HG03108 (cell line): ENCODE data around the gene GOLGA8Q.
"Not testable (repeated sequence)": the region's sequence is repeated elsewhere in the genome, so short reads cannot be mapped to it uniquely, and the experiment has no call there.

Source experiments
- ATAC-seq: cut with Tn5 transposase; IDR thresholded peaks from one replicate; pipeline ENCODE4 v1.9.1; 2021; ENCODE audit warnings: moderate library complexity; ENCODE audit not compliant: unreplicated experiment

The GOLGA8Q gene, protein sequence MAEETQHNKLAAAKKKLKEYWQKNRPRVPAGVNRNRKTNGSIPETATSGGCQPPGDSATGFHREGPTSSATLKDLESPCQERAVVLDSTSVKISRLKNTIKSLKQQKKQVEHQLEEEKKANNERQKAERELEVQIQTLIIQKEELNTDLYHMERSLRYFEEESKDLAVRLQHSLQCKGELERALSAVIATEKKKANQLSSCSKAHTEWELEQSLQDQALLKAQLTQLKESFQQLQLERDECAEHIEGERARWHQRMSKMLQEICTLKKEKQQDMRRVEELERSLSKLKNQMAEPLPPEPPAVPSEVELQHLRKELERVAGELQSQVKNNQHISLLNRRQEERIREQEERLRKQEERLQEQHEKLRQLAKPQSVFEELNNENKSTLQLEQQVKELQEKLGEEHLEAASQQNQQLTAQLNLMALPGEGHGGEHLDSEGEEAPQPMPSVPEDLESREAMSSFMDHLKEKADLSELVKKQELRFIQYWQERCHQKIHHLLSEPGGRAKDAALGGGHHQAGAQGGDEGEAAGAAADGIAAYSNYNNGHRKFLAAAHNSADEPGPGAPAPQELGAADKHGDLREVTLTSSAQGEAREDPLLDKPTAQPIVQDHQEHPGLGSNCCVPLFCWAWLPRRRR

DNA sequence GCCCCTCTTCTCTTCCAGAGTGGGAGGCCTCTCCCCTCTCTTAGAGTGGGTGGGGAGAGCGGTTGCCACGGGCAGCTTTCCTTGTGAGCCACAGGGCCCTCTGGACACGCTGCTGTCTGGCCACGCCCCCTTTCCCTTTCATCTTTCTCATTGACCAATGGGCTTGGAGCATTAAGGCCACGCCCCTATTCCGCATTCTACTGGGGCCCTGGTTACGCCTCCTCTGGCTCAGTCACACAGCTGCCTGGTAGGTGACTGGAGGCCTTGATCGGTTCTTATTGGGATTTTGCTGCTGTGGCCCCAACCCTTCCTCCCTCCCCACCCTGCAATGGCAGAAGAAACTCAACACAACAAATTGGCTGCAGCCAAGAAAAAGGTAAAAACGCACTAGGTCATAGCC lies at the start of gene GOLGA8Q:
GOLGA8Q (plus strand) TSS at position 301 of the 400 bp plus-strand sequence; CDS start at position 329, 28 bp downstream.
- not testable (repeated sequence) for ATAC-seq

DNA sequence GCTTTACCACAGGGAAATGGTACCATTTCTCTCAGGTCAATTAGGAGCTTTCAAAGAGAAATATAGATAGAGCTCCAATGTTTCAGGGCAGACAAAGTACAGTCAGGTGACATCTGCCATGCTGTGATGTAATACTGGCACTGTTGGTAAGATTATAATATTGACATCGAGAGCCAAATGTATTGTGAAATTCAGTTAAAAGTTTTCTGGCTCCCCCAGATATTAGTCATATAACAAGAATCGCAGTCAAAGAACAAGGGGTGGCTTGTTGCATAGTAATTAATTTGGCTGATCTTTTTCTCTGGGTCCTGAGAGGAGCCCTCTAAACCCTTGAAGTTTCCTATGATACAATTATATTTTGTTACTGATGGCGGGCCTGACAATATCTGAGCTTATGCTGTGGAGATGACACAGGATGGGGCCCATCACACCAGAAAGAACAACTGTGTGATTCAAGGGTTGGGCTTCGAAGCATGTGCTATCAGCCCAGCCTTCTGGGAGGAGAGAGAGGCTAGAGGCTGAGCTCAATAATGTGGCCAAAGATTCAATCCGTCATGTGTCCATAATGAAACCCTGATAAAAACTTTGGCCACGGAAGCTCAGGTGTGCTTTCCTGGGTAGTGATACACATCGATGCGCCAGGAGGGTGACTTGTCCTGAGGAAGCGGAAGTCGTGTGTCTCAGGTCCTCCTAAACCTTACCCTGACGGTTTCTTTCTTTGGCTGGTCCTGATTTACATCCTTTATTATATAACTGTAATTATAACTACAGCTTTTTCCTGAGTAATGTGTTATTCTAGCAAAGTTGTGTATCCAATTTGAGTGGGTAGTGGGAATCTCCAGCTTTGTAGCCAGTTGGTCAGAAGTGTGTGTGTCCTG lies 48.7 kb upstream of the GOLGA8Q start:
- not testable (repeated sequence) for ATAC-seq

DNA sequence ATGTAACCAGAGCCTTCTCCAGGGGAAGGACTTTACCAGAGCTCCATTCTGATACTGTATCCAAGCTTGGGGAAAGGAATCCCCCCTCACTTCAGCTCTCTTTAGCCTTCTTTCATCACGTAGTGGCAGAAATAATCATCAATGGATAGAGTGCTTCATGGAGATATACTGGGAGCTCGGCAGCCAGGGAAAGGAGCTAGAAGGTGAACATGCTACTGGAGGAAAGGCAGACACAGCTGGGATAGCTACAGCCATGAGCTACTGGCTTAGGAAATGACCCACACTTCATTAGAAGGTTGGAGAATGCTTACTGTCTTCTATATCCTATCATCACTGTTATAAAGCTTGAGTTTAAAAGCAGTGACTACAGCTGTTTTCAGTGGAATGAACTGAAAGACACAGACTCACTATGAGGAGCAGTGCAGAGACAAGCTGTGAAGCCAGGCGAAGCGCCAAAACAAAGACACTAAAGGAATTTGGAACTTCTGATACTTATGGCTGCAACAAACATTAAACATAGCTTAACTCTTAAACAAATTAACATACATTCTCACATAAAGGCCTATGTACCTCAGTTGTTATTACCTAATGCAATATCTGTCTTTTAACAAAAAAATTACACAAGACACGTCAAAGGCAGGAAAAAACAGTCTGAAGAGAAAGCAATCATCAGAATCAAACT lies 47.5 kb upstream of the GOLGA8Q start:
- ATAC-seq, result not testable (repeated sequence)

DNA sequence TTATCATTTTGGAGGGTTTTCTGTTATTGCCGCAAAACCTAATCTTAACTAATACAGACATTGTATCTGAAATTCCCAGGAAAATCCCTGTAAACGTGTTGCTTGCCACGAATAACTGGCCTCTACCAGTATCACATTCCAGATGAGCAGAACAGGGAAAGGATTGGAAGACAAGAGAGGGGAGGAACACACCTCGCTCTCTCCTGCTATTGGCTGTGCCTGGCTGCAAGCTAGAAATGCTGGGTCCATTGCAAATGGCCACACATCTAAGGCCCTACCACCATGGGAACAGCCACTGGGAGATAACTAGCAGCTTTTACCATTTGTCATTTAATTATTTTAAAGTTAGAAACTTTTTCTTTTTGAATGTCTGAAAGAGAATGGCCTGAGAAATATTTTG lies 37.3 kb upstream of the GOLGA8Q start:
- not testable (repeated sequence) for ATAC-seq

DNA sequence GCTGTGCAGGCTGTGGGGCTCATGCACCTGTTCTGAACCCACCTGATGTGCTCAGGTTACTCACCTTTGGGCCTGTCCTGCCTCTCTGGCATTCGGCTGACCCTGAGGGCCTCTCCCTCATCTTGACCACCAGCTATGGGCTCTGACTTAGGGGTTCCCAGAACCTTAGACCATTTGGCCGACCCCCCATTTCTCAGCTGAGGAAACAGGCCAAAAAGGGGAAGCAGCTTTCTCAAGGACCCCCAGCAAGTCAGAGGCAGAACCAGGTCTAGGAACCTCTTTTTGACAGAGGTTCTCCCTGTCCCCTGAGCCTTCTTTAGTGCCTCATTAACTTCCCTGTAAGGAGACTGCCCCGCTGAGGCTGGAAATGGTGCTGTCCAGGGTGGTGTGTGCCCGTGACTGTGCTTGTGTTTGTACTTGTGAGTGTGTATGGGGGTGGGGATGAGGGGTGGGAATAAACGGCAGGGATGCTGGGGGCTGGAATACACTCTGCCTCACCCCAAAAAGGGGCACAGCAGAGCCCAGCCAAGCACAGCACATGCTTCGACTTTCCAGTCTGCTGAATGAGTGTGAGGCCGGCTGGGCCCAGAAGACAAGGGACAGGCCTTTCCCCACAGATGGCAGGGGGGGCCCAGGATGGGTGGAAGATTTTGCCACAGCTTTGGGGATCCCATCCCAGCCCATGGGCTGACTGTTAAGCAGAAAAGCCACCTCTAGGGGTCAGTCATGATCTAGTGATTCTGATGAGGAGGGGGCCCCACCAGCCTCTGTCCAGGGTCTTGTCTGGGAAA lies 28.2 kb upstream of the GOLGA8Q start:
- not testable (repeated sequence) for ATAC-seq

DNA sequence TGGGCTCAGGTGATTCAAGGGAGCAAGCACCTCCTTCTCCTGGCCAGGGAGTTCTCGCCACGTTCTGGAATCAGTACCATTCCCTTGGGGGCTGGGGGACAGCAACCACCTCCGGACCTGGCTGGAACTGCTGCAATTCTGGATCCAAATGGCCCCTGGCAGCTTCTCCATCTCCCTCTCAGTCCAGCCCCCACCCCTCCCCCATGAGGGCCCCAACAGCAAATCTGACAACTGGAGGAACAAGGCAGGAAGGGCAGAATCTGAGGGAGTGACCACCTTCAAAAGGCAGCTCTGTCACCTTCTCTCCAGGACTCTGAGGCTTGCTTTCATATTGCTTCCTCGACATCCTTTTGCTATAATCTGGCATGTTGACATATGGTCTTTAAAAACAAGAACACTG lies 25.9 kb upstream of the GOLGA8Q start:
- not testable (repeated sequence) for ATAC-seq

DNA sequence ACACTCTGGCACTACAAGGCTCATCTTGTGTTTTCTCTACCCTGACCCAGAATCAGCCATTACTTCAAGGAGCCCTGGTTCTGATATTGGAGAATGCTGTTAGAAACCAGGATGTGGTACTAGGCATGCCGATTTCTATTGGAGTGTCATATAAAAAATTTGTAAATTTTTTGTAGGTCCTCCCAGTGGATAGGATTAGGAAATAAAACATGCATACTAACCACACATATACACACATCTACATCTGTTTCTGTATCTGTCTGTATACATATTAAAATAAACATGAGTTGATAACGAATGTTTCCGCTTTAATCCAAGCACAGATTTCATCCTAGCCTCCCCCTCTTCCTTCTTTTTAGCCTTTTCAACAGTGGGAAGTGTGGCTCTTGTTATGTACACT lies 22.8 kb upstream of the GOLGA8Q start:
- not testable (repeated sequence) for ATAC-seq

DNA sequence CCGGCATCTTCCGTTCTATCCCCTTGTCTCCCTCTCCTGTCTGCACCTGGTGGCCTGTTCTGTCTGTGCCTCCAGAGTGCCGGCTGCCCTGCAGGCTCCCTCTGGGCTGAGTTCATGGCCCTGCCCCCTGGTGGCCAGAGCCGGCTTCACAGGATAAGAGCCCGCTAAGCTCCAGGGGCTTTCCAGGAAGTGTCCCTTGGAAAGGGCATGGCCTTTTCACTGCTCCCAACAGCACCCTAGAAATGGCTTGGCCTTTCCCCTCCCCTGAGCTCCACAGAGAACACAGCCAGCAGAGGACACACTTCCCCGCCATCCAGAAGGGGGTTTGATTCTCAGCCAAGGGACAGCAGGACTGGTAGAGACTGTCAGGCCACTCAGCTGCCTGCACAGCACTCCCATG lies 15.1 kb downstream of the GOLGA8Q start:
- not testable (repeated sequence) for ATAC-seq

DNA sequence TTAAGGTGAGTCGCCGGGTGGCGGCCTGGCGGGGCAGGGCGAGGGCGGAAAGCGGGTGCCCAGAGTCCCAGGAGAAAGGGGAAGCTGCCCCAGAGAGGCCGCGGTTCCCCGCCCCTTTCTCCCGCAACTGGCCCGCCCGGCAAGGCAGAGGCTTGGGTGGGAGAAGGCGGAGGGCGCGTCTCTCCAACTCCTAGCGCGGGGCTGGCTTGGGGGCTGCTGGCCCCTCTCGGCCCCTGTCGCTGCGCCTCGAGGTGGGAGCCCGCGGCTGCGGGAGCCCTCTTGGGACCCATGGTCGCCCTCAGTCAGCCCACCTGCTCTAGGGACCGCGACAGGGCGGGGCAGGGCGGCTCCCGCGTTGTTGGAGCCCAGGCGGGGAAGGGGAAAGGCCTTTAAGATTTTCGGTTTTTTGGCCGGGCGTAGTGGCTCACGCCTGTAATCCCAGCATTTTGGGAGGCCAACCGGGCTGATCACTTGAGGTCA lies 21.2 kb downstream of the GOLGA8Q start:
- not testable (repeated sequence) for ATAC-seq

DNA sequence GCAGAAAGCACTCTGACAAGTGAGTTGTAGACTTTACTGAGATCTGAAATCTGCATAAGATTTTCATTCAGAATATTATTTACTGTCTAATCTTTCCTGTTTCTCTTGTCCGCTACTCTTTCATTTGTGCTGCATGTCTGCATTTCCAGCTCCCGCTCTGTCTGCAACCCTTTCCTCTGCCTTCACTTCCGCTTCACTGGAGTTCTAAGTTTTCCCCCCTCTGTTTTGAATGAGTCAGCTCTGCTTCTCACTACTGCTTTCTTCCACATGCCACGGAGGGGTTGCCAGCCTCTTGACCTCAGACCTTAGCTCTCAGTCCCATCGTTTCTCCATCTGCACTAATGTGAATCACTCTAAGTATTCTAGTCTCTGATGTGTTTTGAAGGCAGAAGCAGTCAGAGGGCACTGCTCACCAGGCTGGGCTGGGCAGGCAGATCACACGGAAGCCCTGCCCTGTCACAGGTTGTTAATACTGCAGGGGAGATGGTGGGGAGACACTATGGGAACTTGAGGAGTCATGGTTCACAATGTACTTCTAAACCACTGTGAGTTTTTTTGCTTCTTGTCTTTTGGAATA lies 27.6 kb downstream of the GOLGA8Q start:
- ATAC-seq, result not testable (repeated sequence)

DNA sequence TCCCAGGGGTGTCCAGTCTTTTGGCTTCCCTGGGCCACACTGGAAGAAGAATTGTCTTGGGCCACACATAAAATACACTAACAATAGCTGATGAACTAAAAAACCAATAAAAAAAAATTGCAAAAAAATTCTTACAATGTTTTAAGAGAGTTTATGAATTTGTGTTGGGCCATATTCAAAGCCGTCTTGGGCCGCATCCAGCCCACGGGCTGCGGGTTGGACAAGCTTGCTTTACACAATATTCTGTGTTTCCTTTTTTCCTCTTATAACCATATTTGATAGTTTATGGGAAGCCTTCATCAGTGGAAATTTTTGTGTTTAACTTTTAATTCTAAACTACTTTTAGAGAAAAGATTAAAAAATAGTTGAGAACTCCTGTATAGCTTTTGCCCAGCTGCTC lies 28.9 kb downstream of the GOLGA8Q start:
- ATAC-seq, result not testable (repeated sequence)

DNA sequence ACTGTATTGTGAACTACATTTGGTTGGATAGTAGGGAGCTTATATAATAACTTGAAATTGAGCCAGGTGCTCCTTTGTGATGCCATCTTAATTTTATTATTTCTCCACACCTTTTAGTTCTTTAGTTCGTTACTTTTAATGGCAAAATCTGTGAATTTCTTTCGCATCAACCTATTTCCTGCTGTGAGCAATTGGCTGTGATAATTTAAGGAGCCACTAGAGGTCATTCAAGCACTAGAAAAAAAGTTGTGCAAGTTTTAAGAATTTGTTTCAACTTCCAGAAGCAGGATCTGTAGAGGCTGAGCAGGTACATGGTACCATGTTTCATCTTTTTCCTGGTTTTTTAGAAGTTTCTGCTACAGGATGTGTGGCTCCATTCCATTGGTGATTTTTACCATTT lies 47.1 kb downstream of the GOLGA8Q start:
- ATAC-seq, result not testable (repeated sequence)

DNA sequence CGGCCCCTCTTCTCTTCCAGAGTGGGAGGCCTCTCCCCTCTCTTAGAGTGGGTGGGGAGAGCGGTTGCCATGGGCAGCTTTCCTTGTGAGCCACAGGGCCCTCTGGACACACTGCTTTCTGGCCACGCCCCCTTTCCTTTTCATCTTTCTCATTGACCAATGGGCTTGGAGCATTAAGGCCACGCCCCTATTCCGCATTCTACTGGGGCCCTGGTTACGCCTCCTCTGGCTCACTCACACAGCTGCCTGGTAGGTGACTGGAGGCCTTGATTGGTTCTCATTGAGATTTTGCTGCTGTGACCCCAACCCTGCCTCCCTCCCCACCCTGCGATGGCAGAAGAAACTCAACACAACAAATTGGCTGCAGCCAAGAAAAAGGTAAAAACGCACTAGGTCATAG lies 51.9 kb downstream of the GOLGA8Q start, which contains the start of gene GOLGA8H:
GOLGA8H (plus strand) TSS at position 233 of the 400 bp plus-strand sequence; CDS start at position 331, 98 bp downstream.
- ATAC-seq, result not testable (repeated sequence)
